ENCODE data around the gene MYL9. TPM values are rescaled to one million over a fixed set of nuclear protein-coding genes. Genes with fewer than 3 reads are reported as not detected.

Gene MYL9
- total and polyA plus RNA-seq, 2 of the 4 experiments (the other 2 are of a cell fraction), result 97.5 to 425 TPM

GRCh38 chr20:36584018-36584481 lies 42.7 kb downstream of the MYL9 start:
- no CpG with 5 or more reads among the region's 2 CpGs for WGBS, 2 experiments (ENCODE audit: extremely low coverage in 2 of 2, insufficient read length in 1 of 2)
- Histone ChIP-seq H4K20me1 (ENCODE audit: insufficient read depth, low read length) (peaks cover 3% of the 10 kb centered on the region; the same call in 1 of the 2 replicates), H4K5ac (ENCODE audit: low read depth, low read length) (no peak overlapping the region), H3K4me3 (ENCODE audit: insufficient read depth, low read depth, low read length) (no peak overlapping the region), H2BK120ac (ENCODE audit: low read depth, low read length) (no peak overlapping the region), H4K8ac (ENCODE audit: low read depth in 2 of 2, low read length in 2 of 2) (no peak overlapping the region), H3K4me1 (ENCODE audit: control insufficient read depth, insufficient read depth, low read length) (no peaks in the 10 kb centered on the region), H3K27me3 (ENCODE audit: control insufficient read depth, insufficient read depth, low read length) (no peaks in the 10 kb centered on the region), H3K9me3 (ENCODE audit: control insufficient read depth, insufficient read depth, low read length) (no peaks in the 10 kb centered on the region), H3K36me3 (ENCODE audit: control insufficient read depth, insufficient read depth, low read length) (peaks cover 29% of the 10 kb centered on the region), H3K14ac (replicated peaks; ENCODE audit: low read depth, low read length) (no peak overlapping the region), H3K27ac (ENCODE audit: insufficient read depth, low read length) (no peak overlapping the region), H2AK5ac (ENCODE audit: low read depth, low read length) (no peak overlapping the region), H2BK5ac (ENCODE audit: low read depth, low read length, poor library complexity, severe bottlenecking) (no peak overlapping the region), H3K79me1 (ENCODE audit: low read depth in 1 of 2, low read length in 2 of 2) (peaks cover 9 to 14% of the 10 kb centered on the region in 2 experiments), H2AK9ac (replicated peaks; ENCODE audit: low read depth, low read length, poor library complexity) (no peak overlapping the region), H3K9ac (ENCODE audit: low read depth, low read length) (no peak overlapping the region), H3K4me2 (ENCODE audit: low read depth, low read length) (no peak overlapping the region), H4K91ac (ENCODE audit: insufficient read depth, low read depth, low read length) (no peak overlapping the region), H3K23ac (ENCODE audit: low read depth, low read length) (no peak overlapping the region), H3K18ac (ENCODE audit: low read depth, low read length) (no peak overlapping the region), H2BK15ac (ENCODE audit: low read depth, low read length) (no peak overlapping the region), H2BK20ac (ENCODE audit: low read depth, low read length) (no peak overlapping the region), H3K4ac (ENCODE audit: low read depth, low read length) (no peak overlapping the region), H3K9me1 (ENCODE audit: insufficient read depth, low read length) (peaks cover 2% of the 10 kb centered on the region; the same call in 1 of the 2 replicates), H3K56ac (ENCODE audit: extremely low read depth, insufficient read depth, low read length) (no peak overlapping the region), H2AFZ (replicated peaks; ENCODE audit: low read length, poor library complexity) (no peak overlapping the region)
- intact Hi-C loops (cut with micrococcal nuclease), result no loop called here
- BruUV-seq (replicated peaks), result no TSS peak
- in situ Hi-C loops (cut with MboI; ENCODE audit: low sequenced_read_pairs), result no loop called here
- dilution Hi-C loops (cut with HindIII; ENCODE audit: low sequenced_read_pairs, unreplicated experiment), result no loop called here
- ChIA-PET POLR2A (ENCODE audit: unreplicated experiment) (no interaction called here), CTCF (no interaction called here)
- DNase-seq (no peak), ATAC-seq (ENCODE audit: low read depth) (no peak)
- no peak for TF ChIP-seq USF2 (IDR thresholded peaks at IDR 0.05; ENCODE audit: low read depth, low read length)
- TF ChIP-seq CHD1 (IDR thresholded peaks at IDR 0.05; ENCODE audit: low read depth, low read length), result no peak
- TF ChIP-seq FOS (IDR thresholded peaks at IDR 0.05; ENCODE audit: low read depth, low read length), result no peak
- no peak for TF ChIP-seq RCOR1 (IDR thresholded peaks at IDR 0.05; ENCODE audit: insufficient replicate concordance, low read length)
- no peak for TF ChIP-seq POLR2A (IDR thresholded peaks at IDR 0.05; ENCODE audit: low read depth, low read length)
- no peak for TF ChIP-seq RFX5 (IDR thresholded peaks at IDR 0.05; ENCODE audit: low read depth, low read length)
- TF ChIP-seq MXI1 (IDR thresholded peaks at IDR 0.05; ENCODE audit: borderline replicate concordance, low read depth, low read length), result no peak
- no peak for TF ChIP-seq MAZ (IDR thresholded peaks at IDR 0.05; ENCODE audit: borderline replicate concordance, low read depth, low read length)
- TF ChIP-seq, protein P1, sequence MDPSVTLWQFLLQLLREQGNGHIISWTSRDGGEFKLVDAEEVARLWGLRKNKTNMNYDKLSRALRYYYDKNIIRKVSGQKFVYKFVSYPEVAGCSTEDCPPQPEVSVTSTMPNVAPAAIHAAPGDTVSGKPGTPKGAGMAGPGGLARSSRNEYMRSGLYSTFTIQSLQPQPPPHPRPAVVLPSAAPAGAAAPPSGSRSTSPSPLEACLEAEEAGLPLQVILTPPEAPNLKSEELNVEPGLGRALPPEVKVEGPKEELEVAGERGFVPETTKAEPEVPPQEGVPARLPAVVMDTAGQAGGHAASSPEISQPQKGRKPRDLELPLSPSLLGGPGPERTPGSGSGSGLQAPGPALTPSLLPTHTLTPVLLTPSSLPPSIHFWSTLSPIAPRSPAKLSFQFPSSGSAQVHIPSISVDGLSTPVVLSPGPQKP (IDR thresholded peaks at IDR 0.05; ENCODE audit: borderline replicate concordance, low read depth, low read length), result no peak
